Left renal cortex interstitium (tissue), 4 donors: ENCODE measurements around the gene EDIL3. TPM values are rescaled to one million over a fixed set of nuclear protein-coding genes. Genes with fewer than 3 reads are reported as not detected.
"Not testable (repeated sequence)": the region's sequence is repeated elsewhere in the genome, so short reads cannot be mapped to it uniquely, and the experiment has no call there.

ENCODE experiments used
- DNase-seq, 4 donors: peaks; one replicate each; pipeline ENCODE4 v3.0.0-alpha.2; 2013; ENCODE audit warnings: low read depth in 4 of 4, low spot score in 2 of 4, missing footprints in 1 of 4
- polyA plus RNA-seq, 4 donors: library from polyadenylated mRNA; unstranded; fragments of 120-200 nt; gene quantifications; one replicate each; pipeline ENCODE4 v1.2.1, GENCODE V29; 2013; ENCODE audit not compliant: insufficient read length in 4 of 4

Gene EDIL3
- polyA plus RNA-seq, 4 donors, result 44.1 to 61.7 (median 49.6) TPM

GRCh38 chr5:84303315-84303714 lies 81.4 kb downstream of the EDIL3 start:
- DNase-seq, result no peak

- no peak for DNase-seq
These were observed 83.1 kb downstream of the EDIL3 start for GRCh38 chr5:84301535-84301934.

DNA sequence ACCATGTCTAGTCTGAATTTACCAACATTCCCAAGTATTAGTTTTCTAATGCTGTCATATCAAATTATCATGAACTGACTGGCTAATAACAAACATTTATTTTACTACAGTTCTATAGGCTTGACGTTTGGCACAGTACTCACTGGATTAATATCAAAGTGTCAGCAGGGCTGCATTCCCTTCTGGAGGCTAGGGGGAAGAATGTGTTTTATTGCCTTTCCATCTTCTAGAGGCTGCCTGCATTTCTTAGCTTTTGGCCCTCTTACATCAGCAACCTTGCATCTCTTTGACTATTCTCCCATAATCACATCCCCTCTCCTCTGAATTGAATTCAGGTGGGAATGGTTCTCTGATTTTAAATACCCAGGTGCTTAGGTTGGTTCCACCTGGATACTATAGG lies 84.7 kb downstream of the EDIL3 start:
- no peak for DNase-seq

DNA sequence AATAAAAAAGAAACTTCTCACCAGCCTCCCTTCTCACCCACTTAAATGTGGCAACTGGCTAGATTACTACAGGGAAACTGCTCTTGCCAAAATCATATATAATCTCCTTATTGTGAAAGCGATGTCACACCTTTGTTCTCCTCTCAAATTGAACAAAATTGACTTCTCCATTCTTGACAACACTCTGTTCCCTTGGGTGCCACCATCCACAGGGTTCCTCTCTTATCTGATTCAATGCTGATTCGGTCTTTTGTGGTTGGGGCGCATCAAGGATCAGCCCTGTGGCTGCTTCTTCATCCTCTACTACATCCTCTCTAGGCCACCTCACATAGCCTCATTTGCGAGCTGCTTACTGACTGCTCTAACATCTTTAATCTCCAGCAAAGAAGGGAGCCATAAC lies 86.1 kb downstream of the EDIL3 start:
- DNase-seq, result no peak

DNA sequence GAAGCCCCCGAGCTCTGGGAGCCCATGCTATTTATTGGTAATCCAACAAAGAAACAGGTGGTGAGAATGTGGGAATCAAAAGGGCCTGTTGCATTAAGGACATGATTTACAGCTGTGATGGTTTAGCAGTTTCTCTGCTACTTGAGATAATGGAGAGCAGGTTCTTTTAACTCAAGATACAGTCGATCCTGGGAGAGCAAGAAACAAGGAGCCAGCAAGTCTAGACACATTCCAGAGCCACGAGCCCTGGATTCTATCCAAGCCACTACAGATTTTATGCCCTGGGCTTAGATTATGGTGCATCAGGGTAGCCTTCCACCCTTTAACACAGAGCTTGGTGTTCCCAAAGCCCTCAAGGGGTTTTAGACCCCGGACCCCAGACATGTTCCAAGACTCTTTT lies 87.0 kb downstream of the EDIL3 start:
- not testable (repeated sequence) for DNase-seq

- DNase-seq, result no peak
These were observed 91.7 kb downstream of the EDIL3 start for GRCh38 chr5:84292788-84293653.

DNA sequence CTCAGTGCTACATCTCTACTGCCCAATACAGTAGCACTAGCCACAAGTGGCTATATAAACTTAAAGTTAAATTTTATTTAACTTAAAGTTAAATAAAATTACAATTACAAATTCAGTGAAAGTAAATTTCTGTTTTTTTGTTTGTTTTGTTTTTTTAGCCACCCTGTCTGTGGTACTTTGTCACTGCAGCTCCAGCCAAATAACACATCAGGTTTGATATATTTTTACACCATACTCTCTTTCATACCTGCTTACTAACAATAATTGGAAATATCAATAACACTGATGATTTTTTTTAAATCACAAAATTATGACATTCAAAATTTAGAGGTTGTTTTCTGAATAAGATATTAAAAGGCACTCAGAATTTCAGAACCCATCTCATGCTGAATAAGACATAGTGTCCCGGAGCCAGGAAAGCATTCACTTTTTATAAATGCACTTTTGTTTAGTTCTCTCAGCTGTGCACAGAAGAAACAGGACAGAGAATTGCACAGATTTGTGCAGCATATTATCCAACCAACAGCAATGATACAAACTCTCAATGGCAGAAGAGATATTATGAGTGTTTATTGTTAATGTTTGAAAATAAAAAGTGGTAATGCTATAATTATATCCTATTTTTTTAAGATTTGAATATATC lies 92.6 kb downstream of the EDIL3 start:
- no peak for DNase-seq

DNA sequence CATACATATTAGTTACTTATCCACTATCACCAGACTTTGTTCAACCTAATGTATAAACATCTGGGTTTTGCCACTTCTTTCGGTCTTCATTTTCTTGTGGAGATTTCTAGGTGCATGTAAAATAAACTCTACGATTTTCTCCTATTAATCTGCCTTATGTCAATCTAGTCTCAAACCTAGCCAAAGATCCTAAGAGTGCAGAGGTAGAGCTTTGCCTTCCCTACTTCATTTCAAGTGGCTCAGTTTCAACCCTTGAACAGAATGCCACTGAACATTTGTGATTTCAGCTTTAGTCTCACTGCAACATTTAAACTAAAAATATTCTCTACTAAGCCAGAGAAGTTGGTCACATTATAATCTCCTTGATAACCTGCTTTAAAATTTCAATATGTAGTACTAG lies 94.0 kb downstream of the EDIL3 start:
- no peak for DNase-seq

DNA sequence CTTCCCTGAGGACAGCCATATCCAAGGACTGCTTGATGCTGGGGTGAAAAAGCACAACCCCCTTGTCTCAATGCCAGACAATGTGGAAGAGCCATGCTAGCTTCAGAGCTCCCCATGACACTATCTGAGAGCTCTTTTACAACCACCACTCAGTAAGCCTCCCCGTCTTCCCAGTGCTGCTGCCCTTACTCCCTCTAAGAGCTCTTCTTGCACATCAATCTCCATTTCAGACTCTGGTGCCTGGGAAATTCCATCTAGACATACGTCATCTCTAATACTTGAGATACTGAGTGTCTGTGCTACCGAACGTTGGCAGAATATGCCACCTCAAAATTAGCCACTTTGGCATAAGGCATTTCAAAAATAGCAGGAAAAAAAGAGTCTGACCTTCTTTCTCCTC lies 94.5 kb downstream of the EDIL3 start:
- DNase-seq, result no peak

DNA sequence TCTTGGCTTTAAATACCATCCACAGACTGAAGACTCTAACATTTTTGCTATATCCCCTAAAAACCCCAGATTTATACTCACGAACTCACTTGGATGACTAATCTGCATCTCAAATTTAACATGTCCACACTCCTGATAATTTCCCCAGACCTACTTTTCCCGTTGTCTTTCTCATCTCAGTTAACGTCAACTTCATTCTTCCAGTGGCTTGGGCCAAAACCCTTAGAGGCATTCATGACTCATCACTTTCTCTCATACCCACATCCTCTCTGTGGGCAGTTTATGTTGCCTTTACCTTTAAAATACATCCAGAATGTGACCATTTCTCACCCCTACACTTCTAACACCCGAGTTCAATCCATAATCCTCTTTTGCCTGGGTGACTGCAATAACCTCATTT lies 96.7 kb downstream of the EDIL3 start:
- no peak for DNase-seq

- no peak for DNase-seq
These were observed 98.0 kb downstream of the EDIL3 start for GRCh38 chr5:84286662-84287061.

- no peak for DNase-seq
These were observed 98.7 kb downstream of the EDIL3 start for GRCh38 chr5:84285641-84286637.

- DNase-seq, result no peak
These were observed 103.3 kb downstream of the EDIL3 start for GRCh38 chr5:84281383-84281782.

DNA sequence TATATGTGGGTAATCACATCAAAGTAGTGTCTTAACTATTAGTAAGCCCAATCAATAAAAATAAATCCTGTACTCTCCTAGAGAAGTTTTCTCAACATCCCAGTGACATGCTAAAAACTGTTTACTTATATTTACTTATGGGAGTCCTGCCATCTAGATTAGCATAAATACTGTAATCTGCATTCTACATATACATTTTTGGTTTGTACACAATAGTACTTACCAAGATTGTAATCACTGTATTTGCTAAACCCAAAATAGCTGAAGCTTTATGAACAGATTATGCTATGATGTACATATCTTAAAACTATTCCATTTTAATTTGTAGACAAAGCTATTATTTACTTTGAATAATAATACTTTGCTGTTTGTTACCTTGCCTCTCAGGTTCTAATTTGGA lies 105.4 kb downstream of the EDIL3 start:
- no peak for DNase-seq

GRCh38 chr5:84275609-84276008 lies 109.1 kb downstream of the EDIL3 start:
- DNase-seq, result no peak

DNA sequence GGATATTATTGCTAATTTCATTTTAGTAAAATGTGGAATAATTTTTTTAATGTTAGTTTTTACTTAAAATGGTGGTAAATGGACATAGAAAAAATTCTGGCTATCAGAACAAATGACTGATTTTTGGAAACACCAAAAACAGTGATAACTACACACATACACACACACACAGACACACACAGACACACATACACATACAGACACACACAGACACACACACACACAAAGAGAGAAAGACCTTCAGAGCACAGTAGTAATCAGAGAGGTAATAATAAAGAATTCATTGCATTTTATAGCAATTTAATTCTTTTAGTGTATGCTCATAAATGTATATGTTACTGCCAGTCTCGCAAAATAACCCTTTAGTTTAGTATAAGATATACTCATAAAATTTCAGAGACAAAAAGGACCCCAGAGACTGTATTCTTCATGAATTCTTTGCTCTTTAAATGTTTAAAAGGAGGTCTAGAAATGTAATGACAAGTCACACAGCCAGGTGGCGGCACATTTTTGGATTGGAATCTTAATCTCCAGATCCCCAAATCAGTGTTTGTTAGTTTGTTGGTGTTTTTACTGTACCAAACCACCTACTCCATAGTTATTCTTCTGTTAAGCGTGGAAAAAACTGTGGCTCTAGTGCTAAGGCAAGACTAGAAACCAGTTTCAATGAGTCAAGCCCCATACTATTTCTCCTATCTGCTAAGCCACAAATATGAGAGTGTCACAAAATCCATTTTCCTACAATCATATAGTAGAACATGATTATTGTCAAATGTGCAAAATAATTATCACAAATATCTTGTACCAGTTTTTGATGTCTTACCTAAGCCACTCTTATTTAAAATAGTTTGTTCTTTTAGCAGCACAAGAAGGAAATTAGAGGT lies 109.9 kb downstream of the EDIL3 start:
- DNase-seq, result no peak

- no peak for DNase-seq
These were observed 111.2 kb downstream of the EDIL3 start for GRCh38 chr5:84273517-84273883.

DNA sequence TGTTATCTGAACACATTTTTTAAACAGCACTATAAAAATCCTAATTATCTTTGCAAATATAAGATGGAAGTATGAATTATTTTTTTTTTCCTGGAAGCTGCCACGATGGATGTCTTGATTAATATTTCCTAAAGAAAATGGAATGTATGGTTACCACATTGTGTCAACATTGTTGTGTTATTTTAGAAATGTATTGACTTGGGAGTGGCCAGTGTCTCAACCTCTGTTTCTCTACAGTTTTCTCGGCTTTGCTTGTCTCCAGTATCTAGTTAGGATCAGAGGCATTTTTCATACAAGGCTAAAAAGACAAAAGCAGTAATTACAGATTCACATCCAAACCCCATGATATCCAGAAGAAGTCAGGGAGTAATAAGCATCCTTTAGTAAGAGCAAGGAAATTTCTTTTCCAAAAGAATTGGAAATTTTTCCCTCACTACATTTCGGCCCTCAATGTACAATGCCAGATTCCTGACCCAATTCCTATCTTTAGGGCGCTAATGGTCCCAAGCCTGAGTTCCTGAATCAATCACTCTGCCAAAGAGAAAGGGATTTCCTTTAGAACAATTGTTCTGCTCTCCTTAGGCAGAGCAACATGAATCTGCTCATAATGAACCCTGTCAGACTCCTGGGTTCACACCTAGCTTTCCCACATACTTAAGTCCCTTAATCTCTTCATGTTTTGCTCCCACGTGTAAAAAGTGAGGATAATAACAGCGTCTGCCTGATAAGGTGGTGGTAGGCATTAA lies 111.7 kb downstream of the EDIL3 start:
- no peak for DNase-seq
